Stimulated activated CD4-positive, alpha-beta T cell treated with anti-CD3 and anti-CD28 coated beads, Interleukin-2, amount 100 ng/mL, for 48 hours (primary cell): ENCODE measurements around the gene IQUB.
"Not testable (repeated sequence)": the region's sequence is repeated elsewhere in the genome, so short reads cannot be mapped to it uniquely, and the experiment has no call there.

Experiments
- DNase-seq, 2 donors: peaks; one replicate each; pipeline ENCODE4 v3.0.0-alpha.2; 2020

Gene IQUB

GRCh38 chr7:123534383-123535260, at the start of gene IQUB:
TSS of gene IQUB (minus strand) at chr7:123534595. CDS start at chr7:123512340, 22,255 bp downstream.
- DNase-seq: peak; percentile 95 to 96

GRCh38 chr7:123583821-123584220, 49.4 kb upstream of the IQUB start:
- DNase-seq: no peak

- DNase-seq: no peak
Observed at GRCh38 chr7:123581162-123581459, 46.7 kb upstream of the IQUB start.

- DNase-seq: no peak
Observed at GRCh38 chr7:123580406-123581161, 46.2 kb upstream of the IQUB start.

- no peak for DNase-seq
Observed at GRCh38 chr7:123579416-123579815, 45.0 kb upstream of the IQUB start.

GRCh38 chr7:123573896-123574467, 39.6 kb upstream of the IQUB start:
- no peak for DNase-seq

- no peak for DNase-seq
Observed at GRCh38 chr7:123573341-123573740, 38.9 kb upstream of the IQUB start.

- no peak for DNase-seq
Observed at GRCh38 chr7:123571684-123572083, 37.3 kb upstream of the IQUB start.

- no peak for DNase-seq
Observed at GRCh38 chr7:123571187-123571586, 36.8 kb upstream of the IQUB start.

GRCh38 chr7:123570390-123571182, 36.2 kb upstream of the IQUB start:
- DNase-seq: no peak

- no peak for DNase-seq
Observed at GRCh38 chr7:123569352-123570010, 35.1 kb upstream of the IQUB start.

- no peak for DNase-seq
Observed at GRCh38 chr7:123562121-123562520, 27.7 kb upstream of the IQUB start.

GRCh38 chr7:123558289-123558874, 24.0 kb upstream of the IQUB start:
- no peak for DNase-seq

- peak; percentile 89 to 96 for DNase-seq
Observed at GRCh38 chr7:123557398-123558288, 23.2 kb upstream of the IQUB start, which contains the start of gene NDUFA5. TSS of gene NDUFA5 (minus strand) at chr7:123557818. CDS start at chr7:123557795, 23 bp downstream.

- DNase-seq: no peak
Observed at GRCh38 chr7:123557016-123557397, 22.6 kb upstream of the IQUB start.

GRCh38 chr7:123555484-123555883, 21.1 kb upstream of the IQUB start:
- no peak for DNase-seq

- no peak for DNase-seq
Observed at GRCh38 chr7:123553159-123553558, 18.8 kb upstream of the IQUB start.

GRCh38 chr7:123552641-123553040, 18.2 kb upstream of the IQUB start:
- DNase-seq: no peak

- not testable (repeated sequence) for DNase-seq
Observed at GRCh38 chr7:123552134-123552533, 17.7 kb upstream of the IQUB start.

- no peak for DNase-seq
Observed at GRCh38 chr7:123548406-123548805, 14.0 kb upstream of the IQUB start.

- DNase-seq: no peak
Observed at GRCh38 chr7:123539871-123540270, 5.5 kb upstream of the IQUB start.
